B cell (primary cell): ENCODE measurements around the gene PNPLA3.

ENCODE experiments used
- EZH2 ChIP-seq: IDR thresholded peaks from 2 replicates; pipeline ENCODE4 v1.6.1; 2012; ENCODE audit warnings: borderline replicate concordance, low read depth, mild to moderate bottlenecking, moderate library complexity, low read length; ENCODE audit not compliant: insufficient read depth, poor library complexity, severe bottlenecking
- TF ChIP-seq, protein P1 (sequence below): fragments of 200-600 bp; IDR thresholded peaks from one replicate; pipeline ENCODE4 v1.8.0; 2022; ENCODE audit warnings: antibody characterized with exemption, mild to moderate bottlenecking

DNA sequence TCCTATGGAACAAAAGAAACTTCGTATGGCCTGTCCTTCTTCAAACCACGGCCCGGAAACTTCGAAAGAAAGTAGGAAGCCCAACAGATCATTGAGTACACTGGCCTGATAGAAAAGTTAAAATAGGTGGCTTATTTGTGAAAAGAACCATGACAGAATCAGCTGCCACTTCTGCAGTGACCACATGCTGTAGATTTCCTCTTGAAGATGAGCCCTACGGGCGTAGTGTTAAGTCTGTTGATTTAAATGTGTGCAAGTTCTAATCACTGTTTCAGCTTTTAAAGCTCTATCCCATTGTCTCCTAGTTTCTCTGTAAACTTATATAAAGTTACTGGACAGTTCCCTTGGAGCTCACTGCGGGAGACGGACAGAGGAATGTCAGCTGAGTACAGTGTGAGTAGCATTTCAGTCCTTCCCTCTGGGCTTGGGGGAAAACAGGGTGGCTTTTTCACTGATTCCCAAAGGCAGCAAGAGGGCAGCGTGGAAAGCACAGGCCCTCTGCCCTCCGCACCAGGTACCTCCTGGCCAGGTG, 49.4 kb downstream of the PNPLA3 start:
- TF ChIP-seq EZH2: no peak
- TF ChIP-seq, protein P1, sequence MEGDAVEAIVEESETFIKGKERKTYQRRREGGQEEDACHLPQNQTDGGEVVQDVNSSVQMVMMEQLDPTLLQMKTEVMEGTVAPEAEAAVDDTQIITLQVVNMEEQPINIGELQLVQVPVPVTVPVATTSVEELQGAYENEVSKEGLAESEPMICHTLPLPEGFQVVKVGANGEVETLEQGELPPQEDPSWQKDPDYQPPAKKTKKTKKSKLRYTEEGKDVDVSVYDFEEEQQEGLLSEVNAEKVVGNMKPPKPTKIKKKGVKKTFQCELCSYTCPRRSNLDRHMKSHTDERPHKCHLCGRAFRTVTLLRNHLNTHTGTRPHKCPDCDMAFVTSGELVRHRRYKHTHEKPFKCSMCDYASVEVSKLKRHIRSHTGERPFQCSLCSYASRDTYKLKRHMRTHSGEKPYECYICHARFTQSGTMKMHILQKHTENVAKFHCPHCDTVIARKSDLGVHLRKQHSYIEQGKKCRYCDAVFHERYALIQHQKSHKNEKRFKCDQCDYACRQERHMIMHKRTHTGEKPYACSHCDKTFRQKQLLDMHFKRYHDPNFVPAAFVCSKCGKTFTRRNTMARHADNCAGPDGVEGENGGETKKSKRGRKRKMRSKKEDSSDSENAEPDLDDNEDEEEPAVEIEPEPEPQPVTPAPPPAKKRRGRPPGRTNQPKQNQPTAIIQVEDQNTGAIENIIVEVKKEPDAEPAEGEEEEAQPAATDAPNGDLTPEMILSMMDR: no peak
